ENCODE data around the gene PPP1R3F. TPM values are rescaled to one million over a fixed set of nuclear protein-coding genes. Genes with fewer than 3 reads are reported as not detected.

Gene PPP1R3F, protein sequence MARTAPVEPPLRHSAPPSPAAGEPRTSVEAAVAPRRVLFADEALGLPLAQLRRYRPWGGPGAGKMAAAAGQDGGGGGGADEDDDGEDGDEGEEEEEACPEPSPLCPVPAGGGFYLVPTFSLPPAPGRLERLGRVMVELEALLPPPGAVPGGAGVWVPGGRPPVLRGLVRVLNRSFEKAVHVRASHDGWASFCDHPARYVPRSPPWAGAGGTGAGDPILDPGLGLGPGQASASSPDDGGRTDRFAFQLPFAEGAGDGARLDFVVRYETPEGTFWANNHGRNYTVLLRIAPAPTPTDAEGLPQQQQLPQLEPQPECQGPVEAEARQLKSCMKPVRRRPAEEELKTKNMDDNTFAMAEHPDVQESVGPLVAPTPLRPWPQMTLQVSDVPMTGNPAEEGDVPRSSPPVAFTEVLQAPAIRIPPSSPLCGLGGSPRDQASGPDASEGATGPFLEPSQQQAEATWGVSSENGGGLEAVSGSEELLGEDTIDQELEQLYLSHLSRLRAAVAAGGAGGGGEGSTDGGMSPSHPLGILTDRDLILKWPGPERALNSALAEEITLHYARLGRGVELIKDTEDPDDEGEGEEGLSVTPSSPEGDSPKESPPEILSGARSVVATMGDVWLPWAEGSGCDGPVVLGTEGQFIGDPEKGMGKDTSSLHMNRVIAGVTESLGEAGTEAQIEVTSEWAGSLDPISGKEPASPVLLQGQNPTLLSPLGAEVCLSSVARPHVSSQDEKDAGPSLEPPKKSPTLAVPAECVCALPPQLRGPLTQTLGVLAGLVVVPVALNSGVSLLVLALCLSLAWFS
- 10 to 100 TPM in 1 of 2 donors, 1 to 10 TPM in 1; 3.0 to 16.3 TPM for total RNA-seq

DNA sequence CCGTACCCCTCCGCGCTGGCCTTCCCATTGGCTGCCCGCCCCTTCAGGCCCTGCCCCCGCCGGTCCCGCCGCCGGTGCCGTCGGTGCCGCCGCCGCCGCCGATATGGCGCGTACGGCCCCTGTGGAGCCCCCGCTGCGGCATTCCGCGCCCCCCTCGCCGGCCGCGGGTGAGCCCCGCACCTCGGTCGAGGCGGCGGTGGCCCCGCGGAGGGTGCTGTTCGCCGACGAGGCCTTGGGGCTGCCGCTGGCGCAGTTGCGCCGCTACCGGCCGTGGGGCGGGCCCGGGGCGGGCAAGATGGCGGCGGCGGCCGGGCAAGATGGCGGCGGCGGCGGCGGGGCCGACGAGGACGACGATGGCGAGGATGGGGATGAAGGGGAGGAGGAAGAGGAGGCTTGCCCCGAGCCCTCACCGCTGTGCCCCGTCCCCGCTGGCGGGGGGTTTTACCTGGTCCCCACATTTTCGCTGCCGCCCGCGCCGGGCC, at the start of gene PPP1R3F:
PPP1R3F (plus strand) TSS at position 27 of the 482 bp plus-strand sequence; CDS start at position 104, 77 bp downstream.
- H3K27ac ChIP-seq = peak within 1 kb of the TSS; percentile 90 to 96 (median 93)
- H3K4me1 ChIP-seq = peaks cover 37% of the 10 kb centered on the region
- ATAC-seq (peak; percentile 22), DNase-seq (no peak)
- peak within 1 kb of the TSS; percentile 19 to 43 for H3K4me3 ChIP-seq
- WGBS, 2 donors = 0% methylated on average over 25 of the region's 70 CpGs; no CpG with 5 or more reads in 1 of the 2 donors
- TF ChIP-seq, protein P1, sequence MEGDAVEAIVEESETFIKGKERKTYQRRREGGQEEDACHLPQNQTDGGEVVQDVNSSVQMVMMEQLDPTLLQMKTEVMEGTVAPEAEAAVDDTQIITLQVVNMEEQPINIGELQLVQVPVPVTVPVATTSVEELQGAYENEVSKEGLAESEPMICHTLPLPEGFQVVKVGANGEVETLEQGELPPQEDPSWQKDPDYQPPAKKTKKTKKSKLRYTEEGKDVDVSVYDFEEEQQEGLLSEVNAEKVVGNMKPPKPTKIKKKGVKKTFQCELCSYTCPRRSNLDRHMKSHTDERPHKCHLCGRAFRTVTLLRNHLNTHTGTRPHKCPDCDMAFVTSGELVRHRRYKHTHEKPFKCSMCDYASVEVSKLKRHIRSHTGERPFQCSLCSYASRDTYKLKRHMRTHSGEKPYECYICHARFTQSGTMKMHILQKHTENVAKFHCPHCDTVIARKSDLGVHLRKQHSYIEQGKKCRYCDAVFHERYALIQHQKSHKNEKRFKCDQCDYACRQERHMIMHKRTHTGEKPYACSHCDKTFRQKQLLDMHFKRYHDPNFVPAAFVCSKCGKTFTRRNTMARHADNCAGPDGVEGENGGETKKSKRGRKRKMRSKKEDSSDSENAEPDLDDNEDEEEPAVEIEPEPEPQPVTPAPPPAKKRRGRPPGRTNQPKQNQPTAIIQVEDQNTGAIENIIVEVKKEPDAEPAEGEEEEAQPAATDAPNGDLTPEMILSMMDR (IDR thresholded peaks at IDR 0.05) = no peak
- TF ChIP-seq POLR2A (IDR thresholded peaks at IDR 0.05) = peak in 2 of 3 donors; percentile 15 to 60
- H3K9me3 ChIP-seq = no peaks in the 10 kb centered on the region
- H3K27me3 ChIP-seq = no peaks in the 10 kb centered on the region
- no peaks in the 10 kb centered on the region for H3K36me3 ChIP-seq (replicated peaks in 1 of 2; ENCODE audit: insufficient read depth in 1 of 2, low read depth in 2 of 2)
- intact Hi-C loops (cut with DNase I) = no loop called here

DNA sequence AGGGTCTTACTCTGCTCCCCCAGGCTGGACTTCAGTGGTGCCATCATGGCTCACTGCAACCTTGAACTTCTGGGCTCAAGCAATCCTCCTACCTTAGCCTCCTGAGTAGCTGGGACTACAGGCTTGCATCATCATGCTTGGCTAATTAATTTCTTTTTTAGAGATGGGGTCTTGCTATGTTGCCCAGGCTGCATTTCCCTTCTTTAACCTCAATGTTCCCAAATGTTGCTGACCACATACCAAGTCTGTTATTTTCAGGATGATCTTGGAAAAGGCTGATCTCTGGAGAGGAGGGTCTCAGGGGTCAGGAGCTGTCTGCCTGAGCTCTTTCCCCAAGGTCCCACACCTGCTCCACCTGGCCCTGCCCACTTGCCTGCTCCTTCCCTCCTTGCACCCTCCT, 49.5 kb upstream of the PPP1R3F start:
- Histone ChIP-seq H3K27me3 (no peaks in the 10 kb centered on the region), H3K4me1 (no peaks in the 10 kb centered on the region), H3K4me3 (no peak overlapping the region), H3K27ac (no peak overlapping the region), H3K36me3 (replicated peaks in 1 of 2; ENCODE audit: insufficient read depth in 1 of 2, low read depth in 2 of 2) (no peaks in the 10 kb centered on the region), H3K9me3 (no peaks in the 10 kb centered on the region)
- intact Hi-C loops (cut with DNase I) = no loop called here
- ATAC-seq (no peak), DNase-seq (no peak)
- TF ChIP-seq, protein P1 (IDR thresholded peaks at IDR 0.05) = no peak
- TF ChIP-seq POLR2A (IDR thresholded peaks at IDR 0.05) = no peak

DNA sequence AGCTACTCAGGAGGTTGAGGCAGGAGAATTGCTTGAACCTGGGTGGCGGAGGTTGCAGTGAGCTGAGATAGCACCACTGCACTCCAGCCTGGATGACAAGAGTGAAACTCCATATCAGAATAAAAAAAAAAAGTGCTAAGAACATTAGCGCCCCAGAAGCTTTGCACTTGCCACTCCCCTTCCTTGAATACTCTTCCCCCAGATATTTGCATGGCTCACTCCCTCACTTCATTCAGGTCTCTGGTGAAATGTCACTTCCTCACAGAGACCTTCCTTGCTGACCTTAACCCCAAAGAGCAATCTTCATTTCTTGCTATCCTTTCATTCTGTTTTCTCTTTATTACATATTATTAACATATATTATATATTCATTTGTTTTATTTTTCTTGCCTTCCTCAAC, 47.7 kb upstream of the PPP1R3F start:
- WGBS, 2 donors = 59 to 72% methylated on average over 2 of the region's 2 CpGs
- no peak for DNase-seq

DNA sequence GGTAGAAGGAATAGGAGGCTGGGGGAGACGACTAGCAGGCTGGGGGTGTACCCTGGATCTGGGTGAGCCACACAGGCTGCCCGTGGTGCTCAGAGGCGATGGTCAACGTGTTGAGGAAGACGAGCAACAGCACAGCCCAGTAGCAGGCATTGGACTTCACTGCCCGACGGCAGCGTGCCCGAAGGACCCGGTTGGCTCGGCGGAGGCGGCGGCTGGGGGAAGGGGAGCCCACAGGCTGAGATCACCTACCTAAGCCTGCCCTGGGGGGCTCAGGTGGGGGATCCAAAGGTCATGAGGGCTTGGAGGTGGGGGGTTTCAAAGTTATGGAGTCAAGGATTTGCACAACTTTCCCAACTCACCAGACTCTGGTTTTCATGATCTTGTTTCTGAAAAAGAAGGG, 43.7 kb upstream of the PPP1R3F start:
- Histone ChIP-seq H3K9me3 (no peaks in the 10 kb centered on the region), H3K27ac (no peak overlapping the region), H3K27me3 (no peaks in the 10 kb centered on the region), H3K4me3 (no peak overlapping the region), H3K36me3 (replicated peaks in 1 of 2; ENCODE audit: insufficient read depth in 1 of 2, low read depth in 2 of 2) (no peaks in the 10 kb centered on the region), H3K4me1 (no peaks in the 10 kb centered on the region)
- ATAC-seq (no peak), DNase-seq (no peak)
- 60 to 80% methylated on average over 1 to 3 of the region's 14 CpGs for WGBS, 2 donors
- intact Hi-C loops (cut with DNase I) = no loop called here
- TF ChIP-seq, protein P1 (IDR thresholded peaks at IDR 0.05) = no peak
- no peak for TF ChIP-seq POLR2A (IDR thresholded peaks at IDR 0.05)

More for the DNA sequence above, 47.7 kb upstream of the PPP1R3F start:
- Histone ChIP-seq H3K27me3 (no peaks in the 10 kb centered on the region), H3K36me3 (replicated peaks in 1 of 2; ENCODE audit: insufficient read depth in 1 of 2, low read depth in 2 of 2) (no peaks in the 10 kb centered on the region), H3K9me3 (no peaks in the 10 kb centered on the region), H3K27ac (no peak overlapping the region), H3K4me3 (no peak overlapping the region), H3K4me1 (no peaks in the 10 kb centered on the region)
- ATAC-seq = no peak
- intact Hi-C loops (cut with DNase I) = no loop called here
- TF ChIP-seq POLR2A (IDR thresholded peaks at IDR 0.05) = no peak
- TF ChIP-seq, protein P1 (IDR thresholded peaks at IDR 0.05) = no peak

Data from body of pancreas (tissue), 4 donors.